Uterus (tissue), 4 donors: ENCODE results near the gene LCN6. TPM values are rescaled to one million over a fixed set of nuclear protein-coding genes. Genes with fewer than 3 reads are reported as not detected.
"Not testable (repeated sequence)": the region's sequence is repeated elsewhere in the genome, so short reads cannot be mapped to it uniquely, and the experiment has no call there.

Experiments used
- DNase-seq, 2 donors: peaks; one replicate each; pipeline ENCODE4 v3.0.0-alpha.2; 2019 to 2020
- H3K27ac ChIP-seq, 2 donors: fragments of 200-600 bp; sonication (generic); 1 replicate in 1 of 2; 2 replicates in 1 of 2; pipeline ENCODE4 v1.5.1; 2016 to 2018
- H3K27me3 ChIP-seq, 2 donors: fragments of 200-600 bp; sonication (generic); one replicate each; pipeline ENCODE4 v1.5.1; 2018 to 2019; ENCODE audit warnings: control low read depth in 1 of 2
- H3K36me3 ChIP-seq, 2 donors: fragments of 200-600 bp; sonication (generic); one replicate each; pipeline ENCODE4 v1.5.1; 2019; ENCODE audit warnings: control low read depth in 1 of 2
- H3K4me1 ChIP-seq, 2 donors: fragments of 200-600 bp; sonication (generic); one replicate each; pipeline ENCODE4 v1.5.1; 2018 to 2019; ENCODE audit warnings: control low read depth in 1 of 2
- H3K4me3 ChIP-seq, 2 donors: fragments of 200-600 bp; sonication (generic); 1 replicate in 1 of 2; 2 replicates in 1 of 2; pipeline ENCODE4 v1.5.1; 2018 to 2019; ENCODE audit warnings: mild to moderate bottlenecking in 1 of 2
- H3K9me3 ChIP-seq, 2 donors: fragments of 200-600 bp; sonication (generic); one replicate each; pipeline ENCODE4 v1.5.1; 2019; ENCODE audit warnings: control low read depth in 1 of 2
- POLR2A ChIP-seq, 2 donors: fragments of 450-650 bp; IDR thresholded peaks; one replicate each; pipeline ENCODE4 v1.6.1; 2016; ENCODE audit warnings: antibody characterized with exemption in 2 of 2, mild to moderate bottlenecking in 1 of 2, moderate library complexity in 1 of 2
- intact Hi-C: fragments of 100-400 bp; cut with DNase I; formaldehyde crosslinking; loops from one replicate; pipeline ENCODE4 v1.15.1; 2023; ENCODE audit warnings: low total_unique reads
- total RNA-seq, 4 donors: library from RNA; depleted of rRNA in 3 of 4; stranded (reverse); fragments of >200 nt in 3 of 4; gene quantifications; one replicate each; pipeline versions ENCODE4 v1.1.0 to v1.2.4, GENCODE V29; 2014 to 2023
- TF ChIP-seq, protein P1 (sequence below), 4 experiments: fragments of 200-600 bp in 2 of 4; fragments of 450-650 bp in 2 of 4; sonication (generic) in 2 of 4; IDR thresholded peaks; one replicate each; pipeline ENCODE4 v1.5.1; 2016 to 2019; ENCODE audit warnings: antibody characterized with exemption in 4 of 4, mild to moderate bottlenecking in 2 of 4, moderate library complexity in 1 of 4
- donor health status: DM: yes; HTN: yes; CAD: no.

LCN6 gene
- total RNA-seq, 4 donors from 2014 or later, result 1.2 to 164 (median 89.7) TPM

GRCh38 chr9:136769710-136770191 lies 21.4 kb upstream of the LCN6 start:
- H3K36me3 ChIP-seq, result no peaks in the 10 kb centered on the region
- DNase-seq, result no peak
- H3K9me3 ChIP-seq, result no peaks in the 10 kb centered on the region
- H3K27ac ChIP-seq, result no peak overlapping the region
- no peaks in the 10 kb centered on the region for H3K27me3 ChIP-seq
- TF ChIP-seq, protein P1, sequence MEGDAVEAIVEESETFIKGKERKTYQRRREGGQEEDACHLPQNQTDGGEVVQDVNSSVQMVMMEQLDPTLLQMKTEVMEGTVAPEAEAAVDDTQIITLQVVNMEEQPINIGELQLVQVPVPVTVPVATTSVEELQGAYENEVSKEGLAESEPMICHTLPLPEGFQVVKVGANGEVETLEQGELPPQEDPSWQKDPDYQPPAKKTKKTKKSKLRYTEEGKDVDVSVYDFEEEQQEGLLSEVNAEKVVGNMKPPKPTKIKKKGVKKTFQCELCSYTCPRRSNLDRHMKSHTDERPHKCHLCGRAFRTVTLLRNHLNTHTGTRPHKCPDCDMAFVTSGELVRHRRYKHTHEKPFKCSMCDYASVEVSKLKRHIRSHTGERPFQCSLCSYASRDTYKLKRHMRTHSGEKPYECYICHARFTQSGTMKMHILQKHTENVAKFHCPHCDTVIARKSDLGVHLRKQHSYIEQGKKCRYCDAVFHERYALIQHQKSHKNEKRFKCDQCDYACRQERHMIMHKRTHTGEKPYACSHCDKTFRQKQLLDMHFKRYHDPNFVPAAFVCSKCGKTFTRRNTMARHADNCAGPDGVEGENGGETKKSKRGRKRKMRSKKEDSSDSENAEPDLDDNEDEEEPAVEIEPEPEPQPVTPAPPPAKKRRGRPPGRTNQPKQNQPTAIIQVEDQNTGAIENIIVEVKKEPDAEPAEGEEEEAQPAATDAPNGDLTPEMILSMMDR (IDR thresholded peaks at IDR 0.05), result peak in 2 of 4 experiments; percentile 10 to 40
- TF ChIP-seq POLR2A (IDR thresholded peaks at IDR 0.05), result no peak
- no peak overlapping the region for H3K4me3 ChIP-seq
- intact Hi-C loops, result no loop called here
- no peaks in the 10 kb centered on the region for H3K4me1 ChIP-seq

DNA sequence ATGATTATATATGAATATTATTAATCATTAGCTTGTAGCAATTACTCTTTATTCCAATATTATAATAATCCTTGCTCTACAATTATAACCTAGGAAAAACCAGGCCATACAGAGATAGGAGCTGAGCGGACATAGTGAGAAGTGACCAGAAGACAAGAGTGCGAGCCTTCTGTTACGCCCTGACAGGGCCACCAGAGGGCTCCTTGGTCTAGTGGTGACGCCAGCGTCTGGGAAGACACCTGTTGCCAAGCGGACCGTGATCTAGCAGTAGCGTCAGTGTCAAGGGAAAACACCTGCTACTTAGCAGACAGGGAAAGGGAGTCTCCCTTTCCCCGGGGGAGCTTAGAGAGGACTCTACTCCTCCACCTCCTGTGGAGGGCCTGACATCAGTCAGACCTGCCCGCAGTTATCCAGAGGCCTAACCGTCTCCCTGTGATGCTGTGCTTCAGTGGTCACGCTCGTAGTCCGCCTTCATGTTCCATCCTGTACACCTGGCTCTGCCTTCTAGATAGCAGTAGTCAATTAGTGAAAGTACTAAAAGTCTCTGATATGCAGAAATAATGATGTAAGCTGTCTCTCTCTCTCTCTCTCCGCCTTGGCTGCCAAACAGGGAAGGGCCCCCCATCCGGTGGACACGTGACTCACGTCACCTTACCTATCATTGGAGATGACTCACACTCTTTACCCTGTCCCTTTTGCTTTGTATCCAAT lies 18.2 kb upstream of the LCN6 start:
- H3K9me3 ChIP-seq, H3K4me3 ChIP-seq, intact Hi-C loops, H3K36me3 ChIP-seq, H3K27me3 ChIP-seq, H3K4me1 ChIP-seq, H3K27ac ChIP-seq: not testable (repeated sequence)
- TF ChIP-seq, protein P1 (IDR thresholded peaks at IDR 0.05), result peak in 1 of 4 experiments; percentile 14
- peak; percentile 52 to 59 for DNase-seq

- intact Hi-C loops, H3K4me1 ChIP-seq, H3K36me3 ChIP-seq, H3K27ac ChIP-seq, H3K4me3 ChIP-seq, H3K27me3 ChIP-seq, DNase-seq, H3K9me3 ChIP-seq: not testable (repeated sequence)
Observed at GRCh38 chr9:136765745-136766409, 17.6 kb upstream of the LCN6 start.

DNA sequence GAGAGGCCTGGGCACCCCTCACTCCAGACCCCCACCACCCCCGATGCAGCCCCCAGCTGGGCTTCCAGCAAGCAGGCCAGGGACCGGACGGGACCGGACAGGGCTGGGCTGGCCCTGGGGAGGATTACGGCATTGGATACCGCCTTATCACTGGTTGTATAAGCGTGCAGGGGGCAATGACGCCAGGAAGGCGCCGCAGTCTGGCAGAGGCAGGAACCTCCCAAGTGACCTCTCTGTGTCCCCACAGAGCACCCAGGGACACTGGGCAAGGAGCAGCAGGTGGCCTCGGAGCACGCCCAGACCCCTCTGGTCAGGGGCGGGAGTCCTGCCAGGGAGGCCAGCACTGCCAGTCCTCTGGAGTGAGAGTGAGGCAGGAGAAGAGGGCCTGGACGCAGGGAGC lies 16.7 kb upstream of the LCN6 start:
- DNase-seq, result no peak
- Histone ChIP-seq H3K9me3 (no peaks in the 10 kb centered on the region), H3K36me3 (no peaks in the 10 kb centered on the region), H3K4me1 (no peaks in the 10 kb centered on the region), H3K27ac (no peak overlapping the region), H3K4me3 (no peak overlapping the region), H3K27me3 (no peaks in the 10 kb centered on the region)
- TF ChIP-seq, protein P1 (IDR thresholded peaks at IDR 0.05), result no peak
- TF ChIP-seq POLR2A (IDR thresholded peaks at IDR 0.05), result no peak
- intact Hi-C loops, result no loop called here

- no peak for DNase-seq
- no peaks in the 10 kb centered on the region for H3K27me3 ChIP-seq
- no peaks in the 10 kb centered on the region for H3K36me3 ChIP-seq
- no peaks in the 10 kb centered on the region for H3K9me3 ChIP-seq
- no peaks in the 10 kb centered on the region for H3K4me1 ChIP-seq
- H3K27ac ChIP-seq, result no peak within 1 kb of the TSS
- H3K4me3 ChIP-seq, result no peak within 1 kb of the TSS
- TF ChIP-seq, protein P1 (IDR thresholded peaks at IDR 0.05), result no peak
- no peak for TF ChIP-seq POLR2A (IDR thresholded peaks at IDR 0.05)
- intact Hi-C loops, result no loop called here
Observed at GRCh38 chr9:136764301-136764891, 16.1 kb upstream of the LCN6 start, which contains the start of gene LCN15. Gene LCN15, minus strand, starts transcription at chr9:136764518. Its CDS starts 30 bp downstream, at chr9:136764488.
